GM12865 (cell line): ENCODE measurements around the gene ARMC9.
A peak's percentile ranks its signal among the peaks of the same experiment; 100 is the strongest.

ENCODE experiments used
- DNase-seq: peaks from one replicate; pipeline ENCODE4 v3.0.0; 2010; ENCODE audit warnings: low read depth
- H3K4me3 ChIP-seq: 2 replicates; pipeline ENCODE4 v1.5.1; 2011; ENCODE audit warnings: mild to moderate bottlenecking, low read depth, low read length, control low read depth
- CTCF ChIP-seq: IDR thresholded peaks from 2 replicates; pipeline ENCODE4 v1.5.1; 2011; ENCODE audit warnings: low read length, control low read depth, low read depth, inconsistent platforms; ENCODE audit not compliant: insufficient read depth; ENCODE audit errors: missing control alignments

ARMC9 gene

GRCh38 chr2:231227310-231228162 lies 29.1 kb downstream of the ARMC9 start:
- peak; percentile 90 for DNase-seq
- TF ChIP-seq CTCF = peak; percentile 86
- no peak overlapping the region for H3K4me3 ChIP-seq

GRCh38 chr2:231228223-231228622 lies 29.8 kb downstream of the ARMC9 start:
- peak; percentile 93 for DNase-seq
- H3K4me3 ChIP-seq = no peak overlapping the region

GRCh38 chr2:231228974-231229529 lies 30.6 kb downstream of the ARMC9 start:
- no peak overlapping the region for H3K4me3 ChIP-seq
- no peak for TF ChIP-seq CTCF
- peak; percentile 46 for DNase-seq

More at GRCh38 chr2:231228223-231228622, 29.8 kb downstream of the ARMC9 start:
- TF ChIP-seq CTCF = no peak

GRCh38 chr2:231235217-231235616 lies 36.8 kb downstream of the ARMC9 start:
- no peak overlapping the region for H3K4me3 ChIP-seq
- DNase-seq = no peak
- TF ChIP-seq CTCF = no peak

GRCh38 chr2:231238689-231239088 lies 40.3 kb downstream of the ARMC9 start:
- no peak for TF ChIP-seq CTCF
- no peak for DNase-seq
- H3K4me3 ChIP-seq = no peak overlapping the region

- no peak for DNase-seq
- TF ChIP-seq CTCF = no peak
- no peak overlapping the region for H3K4me3 ChIP-seq
Measured at GRCh38 chr2:231239751-231240150, 41.3 kb downstream of the ARMC9 start.
